ENCODE measurements around the gene LRRC4B.
"Not testable (repeated sequence)": the region's sequence is repeated elsewhere in the genome, so short reads cannot be mapped to it uniquely, and the experiment has no call there.

Gene LRRC4B

DNA sequence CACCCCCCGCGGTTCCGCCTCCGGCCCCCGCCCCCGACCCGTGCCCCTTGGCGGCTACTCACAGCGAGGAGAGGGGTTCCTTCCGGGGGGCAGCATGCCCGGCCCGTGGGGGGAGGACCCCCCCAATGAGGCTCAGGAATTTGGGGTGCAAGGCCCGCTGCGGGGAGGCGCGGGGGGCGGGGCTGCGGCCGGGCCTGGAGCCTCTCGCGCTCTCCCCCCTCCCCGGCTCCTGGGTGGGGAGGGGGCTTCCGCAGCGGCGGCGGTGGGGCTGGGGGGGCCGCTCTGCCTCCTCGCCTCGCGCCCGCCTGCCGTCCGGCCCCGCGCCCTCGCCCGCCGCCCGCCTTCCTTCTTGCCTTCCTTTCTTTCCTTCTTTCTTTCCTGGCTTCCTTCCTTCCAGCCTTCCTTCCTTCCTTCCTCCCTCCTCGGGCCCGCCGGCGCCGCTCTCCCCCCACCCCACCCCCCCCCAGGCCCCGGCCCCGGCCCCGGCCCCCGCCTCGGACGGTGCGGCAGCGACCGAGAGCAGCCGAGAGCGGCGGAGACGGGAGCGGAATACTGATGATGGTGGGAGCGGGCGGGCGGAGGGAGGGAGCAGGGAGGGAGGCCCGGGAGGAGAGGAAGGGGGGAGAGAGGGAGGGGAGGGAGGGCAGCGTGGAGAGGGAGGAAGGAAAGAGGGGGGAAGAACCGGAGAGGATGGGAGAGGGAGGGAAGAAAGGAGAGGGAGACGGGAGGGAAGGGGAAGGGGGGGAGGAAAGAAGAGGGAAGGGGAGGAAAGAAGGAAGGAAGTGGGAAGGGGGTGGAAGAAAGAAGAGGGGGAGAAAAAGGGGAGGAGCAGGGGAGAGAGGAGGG is at the start of gene LRRC4B:
LRRC4B (minus strand) TSS at position 554 of the 846 bp plus-strand sequence. CDS start 19,597 bp downstream, outside the sequence.
- no peak for DNase-seq

GRCh38 chr19:50612504-50613404 is 44.5 kb upstream of the LRRC4B start:
- not testable (repeated sequence) for DNase-seq

- DNase-seq = peak in 1 of 2 experiments; percentile 73
Measured at GRCh38 chr19:50607874-50608785, 39.9 kb upstream of the LRRC4B start.

GRCh38 chr19:50607388-50607787 is 39.2 kb upstream of the LRRC4B start:
- DNase-seq = no peak

DNA sequence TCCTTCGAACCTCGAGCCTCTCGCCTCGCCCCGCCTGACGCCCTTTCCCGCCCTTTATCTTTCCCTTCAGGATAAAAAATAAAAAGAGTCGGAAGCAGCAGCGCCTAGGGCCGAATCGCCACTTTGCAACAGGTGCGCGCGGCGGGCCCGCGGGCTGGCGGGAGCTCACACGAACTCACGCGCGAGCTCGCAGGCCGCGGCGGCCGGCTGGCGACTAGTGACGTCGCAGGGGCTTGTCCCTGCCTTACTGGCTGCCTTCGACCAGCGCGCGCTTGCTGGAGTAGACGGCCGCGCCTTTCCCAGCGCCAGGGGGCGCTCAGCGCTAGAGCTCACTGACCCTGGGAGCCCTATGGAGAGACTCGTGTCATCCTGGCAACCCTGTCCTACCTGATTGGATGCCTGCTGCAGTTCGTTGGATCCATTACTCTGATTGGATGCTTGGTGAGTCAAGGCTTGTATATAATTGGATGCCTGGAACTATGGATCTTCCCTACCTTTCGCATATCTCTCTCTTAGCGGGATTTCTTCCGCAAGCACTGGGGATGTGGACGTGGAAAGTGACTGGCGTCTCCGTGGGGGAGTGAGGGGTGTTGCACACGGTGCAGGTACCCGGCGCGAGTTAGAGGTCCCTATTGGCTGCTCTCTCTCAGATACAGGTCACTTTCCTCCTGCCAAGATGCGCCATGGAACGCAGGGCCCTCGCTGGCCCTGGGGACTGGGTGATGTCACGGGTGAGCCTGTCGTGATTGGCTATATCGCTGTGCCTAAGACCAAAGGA is 38.0 kb upstream of the LRRC4B start:
- peak in 1 of 2 experiments; percentile 13 for DNase-seq

GRCh38 chr19:50604264-50605073 is 36.2 kb upstream of the LRRC4B start:
- peak in 1 of 2 experiments; percentile 2 for DNase-seq

DNA sequence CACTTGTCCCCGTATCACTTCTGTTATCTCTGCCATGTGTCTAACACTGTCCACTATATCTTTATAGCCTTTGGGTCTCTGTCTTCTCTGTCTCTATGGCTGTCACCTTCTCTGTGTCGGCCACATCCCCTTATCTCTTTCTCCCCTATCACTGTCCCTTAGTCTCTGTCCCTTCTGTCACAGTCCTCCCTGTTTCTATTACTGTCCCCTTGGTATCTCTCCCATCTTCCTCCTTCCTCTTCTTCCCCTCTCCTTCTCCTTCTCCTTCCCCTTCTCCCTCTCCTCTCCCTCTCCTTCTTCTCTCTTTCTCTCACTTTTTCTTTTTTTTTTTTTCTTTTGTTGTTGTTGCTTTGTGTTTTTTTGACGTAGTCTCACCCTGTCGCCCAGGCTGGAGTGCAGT is 34.7 kb upstream of the LRRC4B start:
- DNase-seq = no peak

GRCh38 chr19:50602496-50602895 is 34.3 kb upstream of the LRRC4B start:
- DNase-seq = no peak

- DNase-seq = no peak
Measured at GRCh38 chr19:50602089-50602422, 33.8 kb upstream of the LRRC4B start.

GRCh38 chr19:50601407-50602088 is 33.3 kb upstream of the LRRC4B start:
- DNase-seq = no peak

DNA sequence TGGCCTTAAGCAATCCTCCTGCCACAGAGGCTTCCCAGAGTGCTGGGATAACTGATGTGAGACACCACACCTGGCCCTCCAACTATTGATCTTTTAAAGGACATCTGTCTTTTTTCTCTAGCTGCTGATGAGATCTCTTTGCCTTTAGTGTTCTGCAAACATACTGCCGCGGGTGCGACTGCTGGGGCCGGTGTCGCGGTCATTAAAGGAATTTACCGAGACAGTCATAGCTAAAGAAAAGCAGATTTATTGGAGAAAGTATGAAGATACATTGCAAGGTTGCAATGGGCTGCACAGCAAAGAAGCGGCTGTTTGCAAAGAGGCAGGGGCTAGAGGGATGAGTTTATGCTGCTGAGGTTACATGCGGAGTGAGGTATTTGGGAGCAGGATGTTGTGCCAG is 31.2 kb upstream of the LRRC4B start:
- DNase-seq = no peak

- no peak for DNase-seq
Measured at GRCh38 chr19:50590191-50590590, 22.0 kb upstream of the LRRC4B start.

GRCh38 chr19:50581795-50582660 is 13.8 kb upstream of the LRRC4B start:
- not testable (repeated sequence) for DNase-seq

DNA sequence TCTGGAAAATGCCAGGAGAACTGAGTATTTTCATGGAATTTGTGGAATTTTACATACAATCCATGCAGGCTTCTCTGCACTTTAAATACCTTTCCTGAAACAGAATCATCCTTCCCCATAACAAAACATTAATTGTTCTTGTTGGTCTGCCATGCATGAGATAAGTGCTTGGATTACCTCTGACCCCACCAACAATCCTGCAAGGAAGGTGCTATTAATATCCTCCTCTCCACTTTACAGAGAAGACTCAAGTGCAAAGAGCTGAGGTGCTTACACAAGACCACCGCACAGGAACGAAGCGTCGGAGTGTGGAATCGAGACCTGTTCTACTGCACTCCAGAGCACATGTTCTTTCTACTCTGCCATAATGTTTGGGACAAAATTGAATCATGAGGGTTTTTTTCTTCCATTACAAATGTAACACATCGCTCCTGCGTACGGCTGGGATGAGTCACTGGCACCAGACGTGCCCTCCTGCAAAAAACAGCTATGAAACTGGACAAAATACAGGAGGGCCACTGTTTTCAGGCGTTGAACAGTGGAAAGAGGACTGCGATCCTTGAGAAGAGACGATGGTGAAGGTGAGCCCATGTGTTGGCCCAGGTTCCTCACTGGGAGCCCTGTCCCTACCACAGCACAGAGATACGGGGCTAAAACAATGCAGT is 12.9 kb upstream of the LRRC4B start:
- DNase-seq = no peak

GRCh38 chr19:50580240-50580639 is 12.0 kb upstream of the LRRC4B start:
- DNase-seq = no peak

DNA sequence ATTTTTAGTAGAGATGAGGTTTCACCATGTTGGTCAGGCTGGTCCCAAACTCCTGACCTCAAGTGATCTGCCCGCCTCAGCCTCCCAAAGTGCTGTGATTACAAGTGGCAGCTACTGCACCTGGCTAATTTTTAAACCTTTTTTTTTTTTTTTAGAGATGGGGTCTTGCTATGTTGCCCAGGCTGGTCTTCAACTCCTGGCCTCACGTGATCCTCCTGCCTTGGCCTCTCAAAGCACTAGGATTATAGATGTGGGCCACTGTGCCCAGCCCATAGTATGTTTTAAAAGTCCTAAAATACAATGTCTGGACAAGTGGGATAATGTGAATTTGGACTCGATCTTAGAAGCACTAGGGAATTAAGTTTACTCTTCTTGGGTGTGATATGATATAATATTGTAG is 8.5 kb upstream of the LRRC4B start:
- not testable (repeated sequence) for DNase-seq

- DNase-seq = no peak
Measured at GRCh38 chr19:50573741-50574461, 5.7 kb upstream of the LRRC4B start.

- no peak for DNase-seq
Measured at GRCh38 chr19:50570997-50571396, 2.8 kb upstream of the LRRC4B start.
